PFSK-1 (cell line): Measurements from ENCODE around the gene PPA2.

Source experiments
- POLR2AphosphoS5 ChIP-seq: IDR thresholded peaks from 2 replicates; pipeline ENCODE4 v1.6.1; 2012; ENCODE audit warnings: low read depth, mild to moderate bottlenecking, control low read depth, low read length, moderate library complexity
- SIN3A ChIP-seq: IDR thresholded peaks from 2 replicates; pipeline ENCODE4 v1.6.1; 2012; ENCODE audit warnings: mild to moderate bottlenecking, low read length, moderate library complexity, borderline replicate concordance; ENCODE audit not compliant: insufficient read depth
- TAF1 ChIP-seq: IDR thresholded peaks from 2 replicates; pipeline ENCODE4 v1.6.1; 2012; ENCODE audit warnings: low read length, control low read depth, borderline replicate concordance; ENCODE audit not compliant: insufficient read depth

DNA sequence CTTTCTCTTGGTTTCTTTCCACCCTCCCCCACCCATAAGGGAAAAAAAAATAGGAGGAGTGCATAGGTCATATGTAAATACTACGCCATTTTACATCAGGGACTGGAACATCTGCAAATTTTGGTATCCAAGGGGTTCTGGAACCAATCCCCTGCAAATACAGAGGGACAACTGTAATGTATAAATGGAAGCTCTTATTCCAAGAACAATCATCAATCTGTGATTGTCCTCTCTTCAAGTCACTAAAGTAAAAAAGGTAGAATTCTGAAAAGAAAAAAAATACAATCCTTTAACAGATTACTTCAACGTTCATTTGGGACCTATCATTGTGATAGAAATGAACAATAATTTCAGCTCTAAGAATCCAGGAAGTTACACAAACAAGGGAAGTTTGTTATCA lies 13.6 kb downstream of the PPA2 start:
- TF ChIP-seq TAF1 (no peak), SIN3A (no peak), POLR2AphosphoS5 (no peak)
